Endothelial cell of umbilical vein (primary cell): ENCODE measurements around the gene ABI3BP. TPM values are rescaled to one million over a fixed set of nuclear protein-coding genes. Genes with fewer than 3 reads are reported as not detected.

Source experiments
- BruUV-seq: library from RNA; stranded (reverse); fragments of 400-500 nt; replicated peaks from 2 replicates; lab custom pipeline; 2021; lab: Mats Ljungman, UMichigan
- CTCF ChIA-PET: fragments of 300-600, 350-600 bp; sonication (Branson Sonifier 250); formaldehyde crosslinking; loops from one replicate; lab custom pipeline; 2021; ENCODE audit warnings: antibody characterized with exemption, inconsistent platforms; lab: Charles Lee
- POLR2A ChIA-PET: fragments of 300-600, 350-600 bp; sonication (Branson Sonifier 250); formaldehyde crosslinking; loops from one replicate; lab custom pipeline; 2021; ENCODE audit warnings: antibody characterized with exemption, inconsistent platforms; lab: Charles Lee
- DNase-seq: peaks from one replicate; pipeline ENCODE4 v3.0.0-alpha.2; 2011; ENCODE audit warnings: low read depth, low spot score
- FAIRE-seq: peaks from 2 replicates; lab custom pipeline; 2011; peaks lifted over from hg19 to GRCh38; lab: Jason Lieb, UNC
- H2AFZ ChIP-seq: 2 replicates; pipeline ENCODE4 v1.6.0; 2012; ENCODE audit warnings: low read depth, low read length, control low read depth, inconsistent platforms
- H3K27ac ChIP-seq: 2 replicates; pipeline ENCODE4 v1.5.1; 2011; ENCODE audit warnings: low read depth, mild to moderate bottlenecking, control low read depth, low read length, moderate library complexity; ENCODE audit not compliant: insufficient read depth
- H3K27me3 ChIP-seq, 2 experiments: 2 replicates each; pipeline versions ENCODE4 v1.6.0 to v1.6.1; 2011; ENCODE audit warnings: low read length in 2 of 2, mixed read lengths in 1 of 2; ENCODE audit not compliant: control insufficient read depth in 2 of 2, insufficient read depth in 2 of 2
- H3K36me3 ChIP-seq, 2 experiments: 2 replicates in 1 of 2; 3 replicates in 1 of 2; pipeline ENCODE4 v1.5.1; 2011; ENCODE audit warnings: low read length in 2 of 2, mild to moderate bottlenecking in 1 of 2, moderate library complexity in 1 of 2; ENCODE audit not compliant: control insufficient read depth in 2 of 2, insufficient read depth in 2 of 2; ENCODE audit errors: extremely low read depth in 1 of 2
- H3K4me1 ChIP-seq: 3 replicates; pipeline ENCODE4 v1.5.1; 2011; ENCODE audit warnings: mild to moderate bottlenecking, low read length; ENCODE audit not compliant: control insufficient read depth, insufficient read depth; ENCODE audit errors: extremely low read depth
- H3K4me2 ChIP-seq: 2 replicates; pipeline ENCODE4 v1.6.1; 2011; ENCODE audit warnings: low read length, control low read depth, mixed read lengths; ENCODE audit not compliant: insufficient read depth
- H3K4me3 ChIP-seq, 3 experiments: fragments of 200-600 bp in 1 of 3; sonication (generic), shearing (Covaris generic) in 1 of 3; replicated peaks in 1 of 3; 2 replicates each; pipeline ENCODE4 v1.5.1; 2011 to 2016; ENCODE audit warnings: control low read depth in 3 of 3, low read length in 3 of 3, mild to moderate bottlenecking in 2 of 3, inconsistent platforms in 1 of 3, low read depth in 1 of 3, moderate library complexity in 1 of 3; ENCODE audit not compliant: insufficient read depth in 1 of 3
- H3K79me2 ChIP-seq: 2 replicates; pipeline ENCODE4 v1.6.0; 2012; ENCODE audit warnings: low read length, inconsistent platforms; ENCODE audit not compliant: control insufficient read depth, insufficient read depth
- H3K9ac ChIP-seq: replicated peaks from 2 replicates; pipeline ENCODE3; 2011; ENCODE audit warnings: low read length, control low read depth; ENCODE audit not compliant: insufficient read depth; ENCODE audit errors: extremely low read depth
- H3K9me1 ChIP-seq: replicated peaks from 3 replicates; pipeline ENCODE4 v1.6.0; 2011; ENCODE audit warnings: mild to moderate bottlenecking, low read length; ENCODE audit not compliant: control insufficient read depth, insufficient read depth; ENCODE audit errors: extremely low read depth
- H3K9me3 ChIP-seq: replicated peaks from 2 replicates; pipeline ENCODE4 v1.5.1; 2012; ENCODE audit warnings: low read length, inconsistent platforms; ENCODE audit not compliant: control insufficient read depth, insufficient read depth
- H4K20me1 ChIP-seq: replicated peaks from 2 replicates; pipeline ENCODE3; 2011; ENCODE audit warnings: mild to moderate bottlenecking, low read length; ENCODE audit not compliant: control insufficient read depth, insufficient read depth; ENCODE audit errors: extremely low read depth
- EZH2 ChIP-seq: IDR thresholded peaks from 2 replicates; pipeline ENCODE4 v1.6.1; 2012; ENCODE audit warnings: borderline replicate concordance, low read depth, mild to moderate bottlenecking, moderate library complexity, low read length, inconsistent platforms; ENCODE audit not compliant: severe bottlenecking
- FOS ChIP-seq: IDR thresholded peaks from 2 replicates; pipeline ENCODE4 v1.6.1; 2011; ENCODE audit warnings: mild to moderate bottlenecking, low read length, moderate library complexity, borderline replicate concordance; ENCODE audit not compliant: insufficient read depth
- GATA2 ChIP-seq: IDR thresholded peaks from 2 replicates; pipeline ENCODE4 v1.7.0; 2011; ENCODE audit warnings: low read depth, mild to moderate bottlenecking, moderate library complexity, mixed read lengths, low read length; ENCODE audit not compliant: insufficient read length, insufficient read depth
- JUN ChIP-seq: IDR thresholded peaks from 2 replicates; pipeline ENCODE4 v1.6.1; 2011; ENCODE audit warnings: borderline replicate concordance, low read depth; ENCODE audit not compliant: insufficient read length, insufficient read depth
- MYC ChIP-seq: IDR thresholded peaks from one replicate; pipeline ENCODE4 v1.6.1; 2011; ENCODE audit warnings: mild to moderate bottlenecking, low read depth, low read length
- POLR2A ChIP-seq: IDR thresholded peaks from 2 replicates; pipeline ENCODE4 v1.6.1; 2012; ENCODE audit warnings: low read depth, mild to moderate bottlenecking, control low read depth, low read length
- POLR2AphosphoS5 ChIP-seq: IDR thresholded peaks from 2 replicates; pipeline ENCODE4 v1.6.1; 2012; ENCODE audit warnings: low read depth, mild to moderate bottlenecking, control low read depth, low read length, moderate library complexity; ENCODE audit not compliant: insufficient read depth
- dilution Hi-C: fragments of 300-500 bp; cut with MboI; formaldehyde crosslinking; loops from one replicate; pipeline ENCODE4 v1.15.0; 2019; ENCODE audit warnings: low sequenced_read_pairs; ENCODE audit not compliant: extremely low pct_ligation_motif_present
- intact Hi-C: fragments of 100-400 bp; cut with micrococcal nuclease; formaldehyde crosslinking; loops from one replicate; pipeline ENCODE4 v1.10.0; 2022
- polyA plus RNA-seq, 4 experiments: library from polyadenylated mRNA; depleted of rRNA in 3 of 4; stranded (reverse) in 3 of 4; unstranded in 1 of 4; fragments of >200 nt; gene quantifications; 2 replicates each; pipeline versions ENCODE4 v1.2.1 to v1.2.3, GENCODE V29; 2011 to 2012; ENCODE audit warnings: missing spikeins in 1 of 4
- total RNA-seq: library from RNA; stranded (reverse); gene quantifications from 2 replicates; pipeline ENCODE4 v1.2.3, GENCODE V29; 2021
- TF ChIP-seq, protein P1 (sequence below): IDR thresholded peaks from 2 replicates; pipeline ENCODE4 v1.6.1; 2011; ENCODE audit not compliant: insufficient read depth, insufficient read length
- TF ChIP-seq, protein P2 (sequence below), 2 donors: IDR thresholded peaks; 1 replicate in 1 of 2; 2 replicates in 1 of 2; pipeline ENCODE4 v1.5.1; 2011; ENCODE audit warnings: low read length in 2 of 2, mild to moderate bottlenecking in 2 of 2, moderate library complexity in 2 of 2, control low read depth in 1 of 2, inconsistent platforms in 1 of 2, low read depth in 1 of 2; ENCODE audit not compliant: insufficient read depth in 1 of 2; ENCODE audit errors: extremely low read depth in 1 of 2

Gene ABI3BP
- total and polyA plus RNA-seq, 2 donors (not counting 3 experiments of a cell fraction or from before 2014, with no cell fraction given): 78.1 to 106 TPM

- ChIA-PET CTCF (no interaction called here), POLR2A (no interaction called here)
- no peak overlapping the region for H3K9ac ChIP-seq
- H3K4me2 ChIP-seq: no peak overlapping the region
- TF ChIP-seq FOS: no peak
- TF ChIP-seq, protein P1, sequence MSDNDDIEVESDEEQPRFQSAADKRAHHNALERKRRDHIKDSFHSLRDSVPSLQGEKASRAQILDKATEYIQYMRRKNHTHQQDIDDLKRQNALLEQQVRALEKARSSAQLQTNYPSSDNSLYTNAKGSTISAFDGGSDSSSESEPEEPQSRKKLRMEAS: no peak
- TF ChIP-seq JUN: no peak
- no peak for TF ChIP-seq EZH2
- TF ChIP-seq, protein P2, sequence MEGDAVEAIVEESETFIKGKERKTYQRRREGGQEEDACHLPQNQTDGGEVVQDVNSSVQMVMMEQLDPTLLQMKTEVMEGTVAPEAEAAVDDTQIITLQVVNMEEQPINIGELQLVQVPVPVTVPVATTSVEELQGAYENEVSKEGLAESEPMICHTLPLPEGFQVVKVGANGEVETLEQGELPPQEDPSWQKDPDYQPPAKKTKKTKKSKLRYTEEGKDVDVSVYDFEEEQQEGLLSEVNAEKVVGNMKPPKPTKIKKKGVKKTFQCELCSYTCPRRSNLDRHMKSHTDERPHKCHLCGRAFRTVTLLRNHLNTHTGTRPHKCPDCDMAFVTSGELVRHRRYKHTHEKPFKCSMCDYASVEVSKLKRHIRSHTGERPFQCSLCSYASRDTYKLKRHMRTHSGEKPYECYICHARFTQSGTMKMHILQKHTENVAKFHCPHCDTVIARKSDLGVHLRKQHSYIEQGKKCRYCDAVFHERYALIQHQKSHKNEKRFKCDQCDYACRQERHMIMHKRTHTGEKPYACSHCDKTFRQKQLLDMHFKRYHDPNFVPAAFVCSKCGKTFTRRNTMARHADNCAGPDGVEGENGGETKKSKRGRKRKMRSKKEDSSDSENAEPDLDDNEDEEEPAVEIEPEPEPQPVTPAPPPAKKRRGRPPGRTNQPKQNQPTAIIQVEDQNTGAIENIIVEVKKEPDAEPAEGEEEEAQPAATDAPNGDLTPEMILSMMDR (IDR thresholded peaks at IDR 0.05; ENCODE audit: extremely low read depth in 1 of 2, insufficient read depth in 1 of 2, low read depth in 1 of 2, low read length in 2 of 2): no peak
- TF ChIP-seq MYC: no peak
- TF ChIP-seq GATA2: no peak
- TF ChIP-seq POLR2AphosphoS5: no peak
- no peak for TF ChIP-seq POLR2A
- BruUV-seq: no TSS peak
- H3K4me3 ChIP-seq: no peak overlapping the region
- FAIRE-seq (no peak), DNase-seq (no peak)
- H3K27ac ChIP-seq: no peak overlapping the region
- no peak overlapping the region for H2AFZ ChIP-seq
- no peaks in the 10 kb centered on the region for H3K9me3 ChIP-seq
- no peaks in the 10 kb centered on the region for H3K27me3 ChIP-seq
- H3K4me1 ChIP-seq: peaks cover 5% of the 10 kb centered on the region
- H3K79me2 ChIP-seq: peaks cover 72% of the 10 kb centered on the region
- intact Hi-C loops: loop anchor here (5.0 kb wide), 1 partner anchor 257 kb away; no protein-coding TSS in a partner anchor
- peaks cover 8 to 23% of the 10 kb centered on the region in 2 experiments for H3K36me3 ChIP-seq
- no peaks in the 10 kb centered on the region for H3K9me1 ChIP-seq
- dilution Hi-C loops: no loop called here
- H4K20me1 ChIP-seq: peaks cover 10% of the 10 kb centered on the region
Measured at GRCh38 chr3:100719136-100719535, 274.1 kb downstream of the ABI3BP start.
